GM12891 (cell line): ENCODE measurements around the gene DFFB.
"Not testable (repeated sequence)": the region's sequence is repeated elsewhere in the genome, so short reads cannot be mapped to it uniquely, and the experiment has no call there.

Source experiments
- DNase-seq: peaks from one replicate; pipeline ENCODE4 v3.0.0; 2011; ENCODE audit warnings: low spot score; ENCODE audit not compliant: insufficient read length
- FAIRE-seq: peaks from 2 replicates; lab custom pipeline; 2011; peaks lifted over from hg19 to GRCh38; lab: Jason Lieb, UNC
- PAX5 ChIP-seq: IDR thresholded peaks from 2 replicates; pipeline ENCODE4 v1.6.1; 2011; ENCODE audit warnings: low read length, moderate library complexity, mild to moderate bottlenecking; ENCODE audit not compliant: insufficient read depth, severe bottlenecking
- POLR2A ChIP-seq: IDR thresholded peaks from 2 replicates; pipeline ENCODE4 v1.6.1; 2011; ENCODE audit warnings: low read depth, low read length, control low read depth
- POLR2AphosphoS5 ChIP-seq: IDR thresholded peaks from 2 replicates; pipeline ENCODE4 v1.6.1; 2011; ENCODE audit warnings: low read depth, low read length, control low read depth
- POU2F2 ChIP-seq: IDR thresholded peaks from 2 replicates; pipeline ENCODE4 v1.6.1; 2011; ENCODE audit warnings: low read depth, mild to moderate bottlenecking, control low read depth, low read length, moderate library complexity
- SPI1 ChIP-seq: IDR thresholded peaks from 2 replicates; pipeline ENCODE4 v1.6.1; 2011; ENCODE audit warnings: low read depth, low read length, control low read depth
- TAF1 ChIP-seq: IDR thresholded peaks from 2 replicates; pipeline ENCODE4 v1.6.1; 2011; ENCODE audit warnings: low read depth, low read length, control low read depth

The DFFB gene

DNA sequence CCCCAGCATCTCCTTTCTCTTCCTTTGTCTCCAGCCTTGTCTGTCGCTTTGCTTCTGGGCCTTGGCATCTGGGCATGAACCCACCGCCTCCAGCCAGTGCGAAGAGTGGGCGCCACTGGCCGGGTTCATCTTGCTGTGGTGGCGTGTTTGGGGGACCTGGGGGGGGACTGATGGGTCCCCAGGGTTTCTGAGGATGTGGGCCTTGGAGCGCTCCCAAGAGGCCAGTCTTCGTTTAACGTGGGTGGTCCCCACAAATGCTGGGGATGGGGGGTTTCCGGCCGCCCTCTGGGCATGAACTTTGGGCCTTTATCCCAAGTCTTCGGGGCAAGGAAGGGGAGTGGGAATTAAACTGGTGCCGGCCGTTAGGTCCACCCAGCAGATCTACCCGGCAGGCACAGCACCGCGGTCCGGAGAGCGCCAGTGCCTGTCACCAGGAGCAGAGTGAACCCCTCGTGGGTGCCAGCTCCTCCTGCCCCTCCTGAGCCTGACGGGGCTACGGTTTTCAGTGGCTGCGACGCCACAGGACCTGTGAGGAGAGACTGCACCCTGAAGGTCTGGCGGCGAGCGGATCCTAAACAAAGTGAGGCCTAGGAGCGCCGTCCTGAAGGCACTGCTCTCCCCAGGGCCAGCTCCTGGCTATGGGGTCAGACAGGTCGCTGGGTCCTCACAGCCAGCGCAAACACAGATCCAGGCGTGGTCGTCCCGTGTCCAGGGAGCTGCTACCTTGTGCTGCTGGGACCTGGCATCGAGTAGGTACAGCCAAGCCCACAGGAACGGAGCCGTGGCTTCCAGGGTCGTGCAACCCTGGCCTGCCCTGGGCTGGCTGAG lies 54.9 kb downstream of the DFFB start:
- DNase-seq (no peak), FAIRE-seq (no peak)
- TF ChIP-seq PAX5: no peak
- TF ChIP-seq SPI1: no peak
- TF ChIP-seq POLR2AphosphoS5: no peak
- TF ChIP-seq TAF1: no peak
- no peak for TF ChIP-seq POLR2A
- no peak for TF ChIP-seq POU2F2

GRCh38 chr1:3912809-3913685 lies 55.8 kb downstream of the DFFB start:
- DNase-seq (no peak), FAIRE-seq (no peak)
- TF ChIP-seq POLR2A (no peak), POLR2AphosphoS5 (no peak), POU2F2 (no peak), TAF1 (no peak), SPI1 (no peak), PAX5 (no peak)

- TF ChIP-seq POLR2A (no peak), SPI1 (no peak), POLR2AphosphoS5 (no peak), PAX5 (no peak), POU2F2 (no peak), TAF1 (no peak)
- DNase-seq (no peak), FAIRE-seq (no peak)
These were observed 57.1 kb downstream of the DFFB start for GRCh38 chr1:3914331-3914851.

DNA sequence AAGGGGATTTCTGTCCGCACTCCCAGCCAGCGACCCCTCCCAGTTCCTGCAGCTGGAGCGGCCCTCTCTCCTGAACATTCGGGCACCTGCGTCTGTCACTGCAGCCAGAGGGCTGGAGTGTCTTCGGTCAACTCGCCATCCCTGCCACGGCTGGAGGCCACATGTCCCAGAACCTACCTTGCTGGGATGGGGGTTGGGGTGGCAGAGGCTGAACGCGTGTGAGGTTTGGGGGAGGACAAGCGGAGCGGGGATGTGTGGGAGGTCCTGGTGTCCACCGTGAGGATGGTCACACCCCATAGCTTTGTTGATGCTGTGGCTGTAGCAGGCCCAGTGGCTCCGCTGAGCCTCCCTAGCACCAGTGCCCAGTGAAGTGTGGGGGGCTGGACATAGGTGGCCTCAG lies 57.6 kb downstream of the DFFB start:
- no peak for FAIRE-seq
- DNase-seq: no peak
- TF ChIP-seq POLR2A: no peak
- no peak for TF ChIP-seq SPI1
- no peak for TF ChIP-seq POLR2AphosphoS5
- no peak for TF ChIP-seq TAF1
- no peak for TF ChIP-seq POU2F2
- TF ChIP-seq PAX5: no peak

GRCh38 chr1:3915551-3916121 lies 58.4 kb downstream of the DFFB start:
- DNase-seq (no peak), FAIRE-seq (no peak)
- no peak for TF ChIP-seq SPI1
- no peak for TF ChIP-seq POLR2A
- TF ChIP-seq POLR2AphosphoS5: no peak
- TF ChIP-seq POU2F2: no peak
- no peak for TF ChIP-seq TAF1
- TF ChIP-seq PAX5: no peak

DNA sequence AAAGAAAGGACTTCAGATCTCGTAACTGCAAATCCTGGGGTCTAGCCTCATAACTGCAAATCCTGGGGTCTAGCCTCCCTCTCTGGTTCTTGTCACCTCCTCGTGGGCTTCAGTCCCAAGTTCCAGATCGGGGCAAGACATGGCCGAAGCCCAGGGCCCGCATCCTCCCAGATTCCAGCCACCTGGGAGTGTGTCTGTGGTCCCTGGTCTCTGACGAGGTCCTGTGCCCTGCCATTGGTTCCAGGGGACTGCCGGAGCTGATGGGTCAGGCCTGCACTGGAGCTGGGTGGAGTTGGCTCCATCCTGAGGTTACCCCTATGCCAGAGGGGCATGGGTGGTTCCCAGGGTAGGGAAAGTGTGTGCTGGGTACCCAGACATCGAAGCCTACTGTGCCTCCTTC lies 60.5 kb downstream of the DFFB start:
- TF ChIP-seq POU2F2: no peak
- FAIRE-seq (no peak), DNase-seq (no peak)

- not testable (repeated sequence) for DNase-seq, FAIRE-seq
These were observed 61.1 kb downstream of the DFFB start for GRCh38 chr1:3918359-3918758.

- no peak for DNase-seq
- TF ChIP-seq POLR2A (no peak), PAX5 (no peak), SPI1 (no peak), POLR2AphosphoS5 (no peak), POU2F2 (no peak), TAF1 (no peak)
- no peak for FAIRE-seq
These were observed 61.8 kb downstream of the DFFB start for GRCh38 chr1:3918966-3919611.

GRCh38 chr1:3919706-3920105 lies 62.4 kb downstream of the DFFB start:
- TF ChIP-seq SPI1 (no peak), PAX5 (no peak), POU2F2 (no peak), POLR2AphosphoS5 (no peak), POLR2A (no peak), TAF1 (no peak)
- FAIRE-seq: no peak

More at GRCh38 chr1:3919706-3920105, 62.4 kb downstream of the DFFB start:
- DNase-seq: no peak
